Stimulated activated CD4-positive, alpha-beta T cell treated with anti-CD3 and anti-CD28 coated beads, Interleukin-15, amount 100 ng/mL, for 1 hour (primary cell): ENCODE data around the gene BDNF.

Experiments used
- DNase-seq, 2 donors: peaks; one replicate each; pipeline ENCODE4 v3.0.0-alpha.2; 2020; ENCODE audit warnings: low read depth in 1 of 2, low spot score in 1 of 2

BDNF gene

GRCh38 chr11:27626938-27627586, 73.2 kb downstream of the BDNF start:
- no peak for DNase-seq

DNA sequence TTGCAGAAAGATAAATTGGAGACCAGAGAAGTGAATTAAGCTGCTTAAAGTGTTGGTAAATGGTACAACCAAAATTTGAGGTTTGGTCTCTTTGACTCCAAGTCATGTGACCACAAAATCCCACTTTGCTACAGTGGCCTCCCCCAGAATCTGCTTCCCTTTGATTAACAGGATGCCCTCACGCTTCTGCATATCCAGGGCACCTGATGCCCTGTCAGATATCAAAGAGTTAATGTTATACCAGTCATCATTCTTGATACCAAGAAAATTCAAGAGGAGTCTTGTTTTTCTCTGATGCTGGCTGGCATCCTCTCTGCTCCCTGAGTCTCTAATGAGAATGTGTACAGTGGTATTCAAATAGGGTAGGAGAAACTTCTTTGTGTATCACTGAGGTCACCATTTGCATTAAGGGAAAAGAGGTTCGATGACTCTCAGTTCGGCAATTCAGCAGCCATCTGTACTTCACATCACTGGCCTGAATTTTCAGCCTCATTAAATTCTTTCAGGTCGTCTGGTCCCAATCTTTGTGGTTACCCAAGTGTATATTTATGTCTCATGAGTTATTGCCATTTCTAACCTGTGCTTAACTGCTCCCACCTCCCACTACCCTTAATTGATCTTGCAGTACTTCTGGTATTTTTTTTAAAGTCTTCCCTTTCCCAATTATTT, 73.9 kb downstream of the BDNF start:
- no peak for DNase-seq

- DNase-seq, result no peak
Observed at GRCh38 chr11:27625347-27625912, 74.8 kb downstream of the BDNF start.

GRCh38 chr11:27623945-27624523, 76.2 kb downstream of the BDNF start:
- no peak for DNase-seq

DNA sequence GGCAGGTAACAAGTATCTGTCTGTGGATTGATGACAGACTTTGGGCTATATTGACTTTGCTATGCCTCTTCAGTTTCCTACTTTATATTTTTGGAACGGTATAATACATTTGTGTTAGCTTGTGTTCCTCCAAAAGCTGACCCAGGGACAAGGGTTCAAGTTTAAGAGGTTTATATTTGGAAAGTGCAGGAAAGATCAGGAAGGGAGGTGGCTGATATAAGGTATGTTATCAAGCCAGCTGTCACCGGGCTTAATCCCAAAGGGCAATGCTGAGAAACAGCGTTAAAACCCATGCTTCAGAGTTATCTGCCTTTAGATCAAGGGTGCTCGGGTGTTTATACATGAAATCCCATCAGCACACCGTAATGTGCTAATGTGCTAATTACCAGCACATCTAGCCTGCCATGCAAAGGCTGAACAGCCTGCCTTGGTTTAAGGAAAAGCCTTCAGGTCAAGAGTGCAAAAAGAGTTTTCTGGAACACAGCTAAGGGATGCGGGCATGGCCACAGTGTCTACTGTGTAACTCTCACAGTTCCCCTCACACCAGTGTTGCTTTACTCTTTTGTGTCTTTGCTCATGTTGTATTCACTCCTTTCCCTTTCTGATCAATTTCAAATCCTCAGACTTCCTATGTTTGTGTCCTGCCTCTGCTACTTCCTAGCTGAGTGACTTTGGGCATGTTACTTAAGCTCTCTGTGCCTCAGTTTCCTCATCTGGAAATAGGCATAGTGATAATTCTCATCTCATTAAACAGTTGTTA, 77.5 kb downstream of the BDNF start:
- DNase-seq, result no peak

- no peak for DNase-seq
Observed at GRCh38 chr11:27621405-27622161, 78.7 kb downstream of the BDNF start.

GRCh38 chr11:27619763-27620335, 80.4 kb downstream of the BDNF start:
- no peak for DNase-seq

DNA sequence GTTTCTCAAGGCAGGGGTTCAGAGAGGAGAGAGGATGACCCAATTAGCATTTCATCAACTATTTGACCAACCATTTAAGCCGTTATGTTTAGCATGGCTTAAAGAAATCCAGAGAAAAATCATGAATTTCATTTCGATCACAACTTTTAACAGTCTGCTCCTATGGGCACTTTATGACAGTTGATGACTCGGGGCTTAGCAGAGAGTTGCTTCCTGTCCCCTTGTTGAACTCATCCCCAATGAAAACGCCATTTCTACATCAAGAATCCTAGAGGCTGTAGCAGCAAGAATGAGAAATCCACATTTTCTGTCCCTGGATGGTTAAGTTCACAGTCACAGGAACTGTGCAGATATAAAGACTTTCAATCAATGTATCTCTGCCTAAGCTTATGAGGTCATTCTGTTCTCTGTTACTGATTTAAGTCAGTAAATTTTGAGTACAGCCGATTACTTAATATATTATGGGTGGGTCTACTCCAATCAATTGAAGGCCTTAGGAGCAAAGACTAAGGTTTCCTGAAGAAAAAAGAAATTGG, 81.1 kb downstream of the BDNF start:
- no peak for DNase-seq

GRCh38 chr11:27618281-27618915, 81.9 kb downstream of the BDNF start:
- DNase-seq, result no peak

- DNase-seq, result no peak
Observed at GRCh38 chr11:27616711-27617110, 83.5 kb downstream of the BDNF start.

DNA sequence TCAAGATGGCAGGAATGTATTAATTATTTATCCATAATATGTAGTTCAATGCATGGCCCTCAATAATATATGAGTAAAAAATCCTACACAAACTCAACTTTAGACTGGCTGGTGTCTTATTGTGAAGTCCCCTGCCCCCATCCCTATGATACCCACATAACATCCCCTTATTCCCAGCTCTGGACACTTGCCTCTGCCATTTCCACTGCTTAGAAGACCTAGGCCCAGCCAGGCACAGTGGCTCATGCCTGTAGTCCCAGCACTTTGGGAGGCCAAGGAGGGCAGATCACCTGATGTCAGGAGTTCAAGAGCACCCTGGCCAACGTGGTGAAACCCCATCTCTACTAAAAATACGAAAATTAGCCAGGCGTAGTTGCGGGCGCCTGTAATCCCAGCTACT, 84.4 kb downstream of the BDNF start:
- DNase-seq, result no peak

DNA sequence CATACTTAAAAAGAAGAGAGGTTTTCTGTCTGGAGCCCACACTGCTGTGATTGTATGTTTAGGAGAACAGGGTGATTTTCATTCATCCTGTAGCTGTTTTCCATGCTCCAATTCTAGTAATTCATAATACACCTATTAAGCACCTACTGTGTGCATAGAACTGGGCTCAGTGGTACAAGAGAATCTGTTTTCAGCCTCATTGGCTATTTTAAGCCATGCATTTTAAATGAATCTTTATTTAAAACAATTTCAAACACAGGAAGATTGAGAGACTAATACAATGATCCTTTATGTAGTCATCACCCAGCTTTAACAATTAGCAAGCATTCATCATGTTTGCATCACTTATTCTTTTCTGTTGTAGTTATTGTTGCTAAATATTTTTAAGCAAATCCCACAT, 86.2 kb downstream of the BDNF start:
- DNase-seq, result no peak

- DNase-seq, result no peak
Observed at GRCh38 chr11:27612932-27613880, 87.0 kb downstream of the BDNF start.

GRCh38 chr11:27611947-27612455, 88.3 kb downstream of the BDNF start:
- DNase-seq, result no peak

DNA sequence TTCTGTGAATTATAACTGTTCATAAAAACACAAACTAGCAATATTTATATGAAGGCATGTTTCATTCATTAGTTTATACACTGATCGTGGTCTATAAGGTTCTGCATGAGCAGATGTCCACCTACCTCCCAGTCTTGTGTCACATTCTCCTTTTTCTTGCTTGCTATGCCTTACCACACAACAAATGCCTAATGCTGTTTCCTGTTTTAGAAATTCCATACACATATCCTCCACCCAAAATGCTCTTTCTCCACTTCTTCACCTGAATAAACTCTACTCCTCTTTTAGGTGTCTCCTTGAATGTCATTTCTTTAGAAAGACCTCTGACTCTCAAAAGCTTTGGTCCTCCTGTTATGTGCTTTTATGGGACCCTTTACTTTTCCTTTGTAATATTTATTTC, 88.9 kb downstream of the BDNF start:
- no peak for DNase-seq

DNA sequence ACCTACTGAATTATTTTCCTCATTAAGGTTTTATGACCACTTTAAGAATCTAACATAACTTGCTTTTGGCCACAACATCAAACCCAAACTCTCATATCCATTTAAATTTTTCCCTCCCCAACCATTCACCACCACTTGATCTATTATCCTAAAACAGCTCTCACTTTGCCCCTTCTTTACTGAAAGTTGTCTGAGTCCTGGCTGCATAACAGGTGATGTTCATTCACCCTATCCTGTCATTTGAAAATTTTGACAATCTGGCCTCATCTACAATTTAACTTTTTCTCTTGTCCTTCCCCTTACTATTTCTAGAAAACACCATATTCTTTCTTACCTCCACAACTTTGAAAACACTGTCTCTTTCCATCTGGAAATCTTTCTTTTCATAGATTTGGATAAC, 89.3 kb downstream of the BDNF start:
- DNase-seq, result no peak

DNA sequence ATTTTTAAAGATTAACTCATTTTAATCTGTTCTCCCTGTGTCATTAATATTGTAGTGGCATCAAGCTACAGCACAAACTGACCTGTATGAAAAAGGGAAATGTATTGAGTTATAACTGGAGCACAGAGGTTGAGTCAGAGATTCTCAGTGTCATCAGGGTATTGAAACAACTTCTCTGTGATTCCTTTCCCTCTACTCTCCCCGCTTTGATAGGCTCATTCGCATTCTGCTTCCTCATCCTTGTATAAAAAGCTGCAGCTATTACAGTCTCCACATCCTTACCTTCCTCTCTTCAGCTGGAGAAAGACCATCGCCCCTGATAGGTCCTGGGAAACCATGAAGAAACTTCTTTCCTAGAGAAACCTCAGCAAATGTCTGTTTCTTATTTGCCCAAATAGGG, 90.0 kb downstream of the BDNF start:
- DNase-seq, result no peak

- DNase-seq, result no peak
Observed at GRCh38 chr11:27608951-27609350, 91.3 kb downstream of the BDNF start.

GRCh38 chr11:27605422-27605821, 94.8 kb downstream of the BDNF start:
- DNase-seq, result no peak
